K562 (cell line): ENCODE measurements around the gene MYBPC3. TPM values are rescaled to one million over a fixed set of nuclear protein-coding genes. Genes with fewer than 3 reads are reported as not detected.

Source experiments
- EWSR1 ChIP-seq: fragments of 450-650 bp; IDR thresholded peaks from 2 replicates; pipeline ENCODE4 v1.6.1; 2018; ENCODE audit warnings: borderline replicate concordance, mild to moderate bottlenecking, low read depth, moderate library complexity; ENCODE audit not compliant: partially characterized antibody
- HMG20A ChIP-seq: fragments of 450-650 bp; formaldehyde crosslinking; conservative IDR thresholded peaks from 2 replicates; pipeline ENCODE4 v1.4.0; 2020; ENCODE audit warnings: mild to moderate bottlenecking, mixed read lengths
- KLF6 ChIP-seq: fragments of 250-450 bp; sonication (Bioruptor Pico); IDR thresholded peaks from 2 replicates; pipeline ENCODE4 v1.4.0; 2020; ENCODE audit warnings: mild to moderate bottlenecking, moderate library complexity, borderline replicate concordance
- L3MBTL2 ChIP-seq: fragments of 450-650 bp; IDR thresholded peaks from 2 replicates; pipeline ENCODE4 v1.6.1; 2016; ENCODE audit warnings: mild to moderate bottlenecking, moderate library complexity
- MCM5 ChIP-seq: fragments of 450-650 bp; IDR thresholded peaks from 2 replicates; pipeline ENCODE4 v1.6.1; 2016; ENCODE audit warnings: low read depth
- MEF2A ChIP-seq: IDR thresholded peaks from 2 replicates; pipeline ENCODE4 v1.6.1; 2011; ENCODE audit warnings: low read depth, mild to moderate bottlenecking, low read length, moderate library complexity; ENCODE audit not compliant: control insufficient read depth
- MITF ChIP-seq: IDR thresholded peaks from 2 replicates; pipeline ENCODE4 v1.6.1; 2014; ENCODE audit warnings: antibody characterized with exemption
- PATZ1 ChIP-seq: fragments of 250-450 bp; sonication (Bioruptor Pico); IDR thresholded peaks from 2 replicates; pipeline ENCODE4 v1.5.0; 2020; ENCODE audit warnings: mild to moderate bottlenecking, borderline replicate concordance
- POLR2B ChIP-seq: fragments of 450-650 bp; IDR thresholded peaks from 2 replicates; pipeline ENCODE4 v1.6.1; 2018; ENCODE audit warnings: low read depth; ENCODE audit not compliant: partially characterized antibody
- TCF15 ChIP-seq: fragments of 250-450 bp; sonication (Bioruptor Pico); IDR thresholded peaks from 2 replicates; pipeline ENCODE4 v1.8.0; 2022; ENCODE audit warnings: moderate library complexity, mild to moderate bottlenecking, inconsistent platforms
- TSHZ1 ChIP-seq: fragments of 250-450 bp; sonication (Bioruptor Pico); IDR thresholded peaks from 2 replicates; pipeline ENCODE4 v1.4.0; 2020; ENCODE audit warnings: mild to moderate bottlenecking, moderate library complexity
- YBX1 ChIP-seq: fragments of 450-650 bp; IDR thresholded peaks from 2 replicates; pipeline ENCODE4 v1.7.1; 2016; ENCODE audit warnings: mild to moderate bottlenecking
- ZFX ChIP-seq: sonication (generic); formaldehyde crosslinking; IDR thresholded peaks from 2 replicates; pipeline ENCODE4 v1.8.0; 2022; ENCODE audit warnings: mild to moderate bottlenecking, missing genetic modification reagents, moderate library complexity
- ZNF121 ChIP-seq: sonication (generic); formaldehyde crosslinking; conservative IDR thresholded peaks from 2 replicates; pipeline ENCODE4 v1.8.0; 2022; ENCODE audit warnings: missing genetic modification reagents
- ZNF143 ChIP-seq: sonication (generic); formaldehyde crosslinking; IDR thresholded peaks from 2 replicates; pipeline ENCODE4 v1.9.0; 2022; ENCODE audit warnings: mild to moderate bottlenecking, missing genetic modification reagents
- ZNF316 ChIP-seq: fragments of 450-650 bp; IDR thresholded peaks from 2 replicates; pipeline ENCODE4 v1.6.1; 2016
- ZNF584 ChIP-seq: fragments of 200-800 bp; sonication (Bioruptor generic); IDR thresholded peaks from 2 replicates; pipeline ENCODE4 v1.6.1; 2016; ENCODE audit warnings: low read depth, mild to moderate bottlenecking, missing genetic modification characterization, missing compliant biosample characterization
- ZNF644 ChIP-seq: fragments of 200-800 bp; sonication (Bioruptor generic); IDR thresholded peaks from 2 replicates; pipeline ENCODE4 v1.6.1; 2016; ENCODE audit warnings: low read depth, missing genetic modification characterization, missing compliant biosample characterization
- polyA plus RNA-seq, 8 experiments: library from polyadenylated mRNA; depleted of rRNA in 4 of 8; stranded (reverse) in 5 of 8; unstranded in 3 of 8; fragments of >200 nt; fragmentation: Nextera tagmentation in 2 of 8; fragmentation: Illumina TruSeq in 1 of 8; extraction: Ambion mirVana in 2 of 8; extraction: Trizol in 1 of 8; gene quantifications; 2 replicates each; pipeline versions ENCODE4 v1.2.1 to v1.2.3, GENCODE V29; 2011 to 2014; ENCODE audit warnings: inconsistent platforms in 1 of 8, missing spikeins in 1 of 8
- total RNA-seq, 7 experiments: library from RNA; depleted of rRNA in 6 of 7; stranded (reverse); fragments of >200 nt in 6 of 7; fragmentation: Illumina TruSeq in 2 of 7; extraction: Trizol in 2 of 7; gene quantifications; 2 replicates each; pipeline versions ENCODE4 v1.2.1 to v1.2.3, GENCODE V29; 2011 to 2021; ENCODE audit warnings: low replicate concordance in 1 of 7
- TF ChIP-seq, protein P1 (sequence below): fragments of 250-450 bp; sonication (Bioruptor Pico); IDR thresholded peaks from 2 replicates; pipeline ENCODE4 v1.8.0; 2021; ENCODE audit warnings: moderate library complexity, mild to moderate bottlenecking, inconsistent platforms

Gene MYBPC3
- total and polyA plus RNA-seq, 9 of the 15 experiments (the other 6 are each of a cell fraction or from before 2014, with no cell fraction given): 0.01 TPM; not detected in 8

- no peak for TF ChIP-seq TSHZ1 (CRISPR knock-in tag)
- TF ChIP-seq MEF2A: 0 out of 2 replicates have a peak, but pooled peaks have one; percentile 16
- TF ChIP-seq KLF6 (CRISPR knock-in tag): no peak
- TF ChIP-seq ZNF316: no peak
- peak; percentile 53; the same call in 1 of the 2 replicates for TF ChIP-seq ZNF644 (tag)
- TF ChIP-seq, protein P1, sequence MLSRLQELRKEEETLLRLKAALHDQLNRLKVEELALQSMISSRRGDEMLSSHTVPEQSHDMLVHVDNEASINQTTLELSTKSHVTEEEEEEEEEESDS: no peak
- no peak for TF ChIP-seq HMG20A (CRISPR knock-in tag)
- TF ChIP-seq MCM5: no peak
- TF ChIP-seq POLR2B: peak; percentile 82
- no peak for TF ChIP-seq PATZ1 (CRISPR knock-in tag)
- TF ChIP-seq TCF15 (CRISPR knock-in tag): 0 out of 2 replicates have a peak, but pooled peaks have one; percentile 46
- TF ChIP-seq ZNF584 (CRISPR knock-in tag): no peak; the same call in 1 of the 2 replicates
- TF ChIP-seq ZNF121 (CRISPR knock-in tag): no peak
- TF ChIP-seq ZFX (CRISPR knock-in tag): peak; percentile 91
- TF ChIP-seq YBX1: no peak
- TF ChIP-seq ZNF143 (CRISPR knock-in tag): no peak
- TF ChIP-seq MITF: peak; percentile 48; the same call in 1 of the 2 replicates
- TF ChIP-seq EWSR1: no peak
- TF ChIP-seq L3MBTL2: peak; percentile 72
Observed at GRCh38 chr11:47378010-47378835, 25.7 kb upstream of the MYBPC3 start, which contains the start of gene SPI1 (continued).
